ENCODE results near the gene ZNRF4.

ZNRF4 gene

DNA sequence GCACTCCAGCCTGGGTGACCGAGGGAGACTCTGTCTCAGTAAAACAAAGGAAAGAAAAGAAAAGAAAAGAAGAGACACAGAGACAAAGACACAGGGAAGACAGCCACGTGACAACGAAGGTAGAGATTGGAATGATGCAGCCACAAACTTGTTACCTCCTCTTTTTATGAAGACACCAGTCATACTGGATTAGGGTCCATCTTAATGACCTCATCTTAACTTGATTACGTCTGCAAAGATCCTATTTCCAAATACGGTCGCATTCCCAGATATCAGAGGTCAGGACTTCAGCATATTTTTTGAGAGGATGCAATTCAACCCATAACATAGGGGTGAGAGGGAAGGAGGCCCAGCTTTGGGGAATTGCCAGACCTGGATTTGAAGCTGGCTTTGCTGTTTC, 4.1 kb downstream of the ZNRF4 start:
- no peak for TF ChIP-seq ZFX (IDR thresholded peaks at IDR 0.05; ENCODE audit: borderline replicate concordance)
- TF ChIP-seq, protein P1, sequence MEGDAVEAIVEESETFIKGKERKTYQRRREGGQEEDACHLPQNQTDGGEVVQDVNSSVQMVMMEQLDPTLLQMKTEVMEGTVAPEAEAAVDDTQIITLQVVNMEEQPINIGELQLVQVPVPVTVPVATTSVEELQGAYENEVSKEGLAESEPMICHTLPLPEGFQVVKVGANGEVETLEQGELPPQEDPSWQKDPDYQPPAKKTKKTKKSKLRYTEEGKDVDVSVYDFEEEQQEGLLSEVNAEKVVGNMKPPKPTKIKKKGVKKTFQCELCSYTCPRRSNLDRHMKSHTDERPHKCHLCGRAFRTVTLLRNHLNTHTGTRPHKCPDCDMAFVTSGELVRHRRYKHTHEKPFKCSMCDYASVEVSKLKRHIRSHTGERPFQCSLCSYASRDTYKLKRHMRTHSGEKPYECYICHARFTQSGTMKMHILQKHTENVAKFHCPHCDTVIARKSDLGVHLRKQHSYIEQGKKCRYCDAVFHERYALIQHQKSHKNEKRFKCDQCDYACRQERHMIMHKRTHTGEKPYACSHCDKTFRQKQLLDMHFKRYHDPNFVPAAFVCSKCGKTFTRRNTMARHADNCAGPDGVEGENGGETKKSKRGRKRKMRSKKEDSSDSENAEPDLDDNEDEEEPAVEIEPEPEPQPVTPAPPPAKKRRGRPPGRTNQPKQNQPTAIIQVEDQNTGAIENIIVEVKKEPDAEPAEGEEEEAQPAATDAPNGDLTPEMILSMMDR (IDR thresholded peaks at IDR 0.05), result no peak
- H3K27ac ChIP-seq, result no peak overlapping the region

GRCh38 chr19:5460748-5461147, 5.5 kb downstream of the ZNRF4 start:
- no peak overlapping the region for H3K27ac ChIP-seq
- TF ChIP-seq, protein P1 (IDR thresholded peaks at IDR 0.05), result no peak
- TF ChIP-seq ZFX (IDR thresholded peaks at IDR 0.05; ENCODE audit: borderline replicate concordance), result no peak

GRCh38 chr19:5463959-5464358, 8.7 kb downstream of the ZNRF4 start:
- no peak overlapping the region for H3K27ac ChIP-seq
- TF ChIP-seq ZFX (IDR thresholded peaks at IDR 0.05; ENCODE audit: borderline replicate concordance), result no peak
- TF ChIP-seq, protein P1 (IDR thresholded peaks at IDR 0.05), result no peak

DNA sequence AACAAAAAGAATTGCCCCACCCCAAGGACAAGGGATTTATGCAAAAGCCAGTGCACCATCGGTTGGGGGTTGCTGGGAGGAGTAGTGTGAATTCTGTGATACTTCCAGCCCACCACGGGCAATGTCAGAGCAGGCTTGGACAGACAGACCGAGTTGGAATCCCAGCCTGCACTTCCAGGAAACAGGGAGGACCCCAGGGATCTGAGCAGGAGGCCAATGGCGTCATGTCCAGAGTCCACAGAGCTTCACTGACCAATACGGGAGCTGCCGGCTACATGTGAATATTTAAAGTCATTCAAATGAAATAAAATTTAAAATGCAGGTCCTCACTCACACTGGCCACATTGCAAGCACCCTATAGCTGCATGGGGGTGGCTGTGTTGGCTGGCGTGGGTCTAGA, 10.9 kb downstream of the ZNRF4 start:
- no peak overlapping the region for H3K27ac ChIP-seq
- TF ChIP-seq, protein P1 (IDR thresholded peaks at IDR 0.05), result no peak
- no peak for TF ChIP-seq ZFX (IDR thresholded peaks at IDR 0.05; ENCODE audit: borderline replicate concordance)

- H3K27ac ChIP-seq, result no peak overlapping the region
- no peak for TF ChIP-seq ZFX (IDR thresholded peaks at IDR 0.05; ENCODE audit: borderline replicate concordance)
- TF ChIP-seq, protein P1 (IDR thresholded peaks at IDR 0.05), result no peak
Measured at GRCh38 chr19:5466814-5467291, 11.6 kb downstream of the ZNRF4 start.

GRCh38 chr19:5470264-5470671, 15.1 kb downstream of the ZNRF4 start:
- H3K27ac ChIP-seq, result no peak overlapping the region
- TF ChIP-seq, protein P1 (IDR thresholded peaks at IDR 0.05), result no peak
- TF ChIP-seq ZFX (IDR thresholded peaks at IDR 0.05; ENCODE audit: borderline replicate concordance), result no peak

DNA sequence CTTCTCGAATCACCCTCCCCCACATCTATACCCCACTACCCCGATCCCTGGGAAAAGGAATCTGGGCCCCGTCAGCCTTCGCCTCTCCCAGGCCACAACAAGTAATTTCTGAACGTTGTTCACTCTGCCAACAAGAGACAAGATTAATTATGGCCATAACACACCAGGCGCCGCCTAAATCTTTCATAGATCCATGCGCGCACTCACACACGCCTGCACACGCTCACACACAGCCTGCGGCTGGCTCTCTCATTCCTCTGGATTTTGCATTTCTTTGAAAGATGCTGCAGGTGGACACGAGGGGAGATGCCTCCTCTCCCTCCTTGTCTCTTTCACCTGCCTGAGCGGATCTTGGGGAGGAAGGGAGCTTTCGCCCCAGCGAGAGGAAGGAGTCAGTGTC, 17.1 kb downstream of the ZNRF4 start:
- no peak overlapping the region for H3K27ac ChIP-seq
- TF ChIP-seq, protein P1 (IDR thresholded peaks at IDR 0.05), result no peak
- TF ChIP-seq ZFX (IDR thresholded peaks at IDR 0.05; ENCODE audit: borderline replicate concordance), result no peak
